ENCODE measurements around the gene PUS10. TPM values are rescaled to one million over a fixed set of nuclear protein-coding genes. Genes with fewer than 3 reads are reported as not detected.

PUS10 gene
- total and polyA plus RNA-seq, 2 experiments from 2014 or later: 2.2 to 2.5 TPM

- H3K4me1 Mint-ChIP-seq: no peaks in the 10 kb centered on the region
- no peaks in the 10 kb centered on the region for H3K9me3 Mint-ChIP-seq
Measured at GRCh38 chr2:60938301-60938700, 79.8 kb downstream of the PUS10 start.

More at GRCh38 chr2:60938301-60938700, 79.8 kb downstream of the PUS10 start:
- no peak overlapping the region for H3K4me2 ChIP-seq
- no peak overlapping the region for H3K27ac ChIP-seq (ENCODE audit: low read depth)
- DNase-seq (ENCODE audit: low spot score) (no peak), ATAC-seq (no peak)
- no peak overlapping the region for H3K4me3 ChIP-seq
- Mint-ChIP-seq H3K36me3 (ENCODE audit: low read depth) (no peaks in the 10 kb centered on the region; the same call in 2 of the 3 replicates), H3K4me3 (no peak overlapping the region), H3K27me3 (ENCODE audit: insufficient read depth, low read depth, poor library complexity) (peaks cover 4% of the 10 kb centered on the region), H3K27ac (no peak overlapping the region)
- no peaks in the 10 kb centered on the region for H3F3A ChIP-seq (replicated peaks; ENCODE audit: low read depth)
- 0 out of 2 replicates have a peak, but pooled peaks cover 3% of the 10 kb centered on the region for H4K20me1 ChIP-seq (replicated peaks; ENCODE audit: insufficient read depth)
- H3K36me3 ChIP-seq (ENCODE audit: insufficient read depth): no peaks in the 10 kb centered on the region
- H3K9me2 ChIP-seq (ENCODE audit: insufficient read depth): no peaks in the 10 kb centered on the region
- H2AFZ ChIP-seq: no peak overlapping the region
- H3K79me2 ChIP-seq (replicated peaks; ENCODE audit: insufficient read depth): no peaks in the 10 kb centered on the region
- TF ChIP-seq CREB1 (CRISPR knock-in tag; IDR thresholded peaks at IDR 0.05; ENCODE audit: low read depth) (no peak), ZNF331 (CRISPR knock-in tag; IDR thresholded peaks at IDR 0.05; ENCODE audit: low read depth) (no peak), POLR2AphosphoS5 (IDR thresholded peaks at IDR 0.05; ENCODE audit: low read depth) (no peak), CTCF (conservative IDR thresholded peaks at IDR 0.05; ENCODE audit: low read depth in 2 of 2) (no peak), JUNB (IDR thresholded peaks at IDR 0.05; ENCODE audit: unreplicated experiment) (no peak), EZH2 (IDR thresholded peaks at IDR 0.05; ENCODE audit: low read depth, unreplicated experiment) (no peak), ZNF114 (CRISPR knock-in tag; IDR thresholded peaks at IDR 0.05) (no peak), ETS1 (IDR thresholded peaks at IDR 0.05) (no peak), NANOG (IDR thresholded peaks at IDR 0.05; ENCODE audit: borderline replicate concordance) (no peak), STAT1 (IDR thresholded peaks at IDR 0.05; ENCODE audit: unreplicated experiment) (no peak), ZNF462 (CRISPR knock-in tag; IDR thresholded peaks at IDR 0.05) (no peak)
- H3K27me3 ChIP-seq (ENCODE audit: insufficient read depth): no peaks in the 10 kb centered on the region
- no peaks in the 10 kb centered on the region for H3K4me1 ChIP-seq (ENCODE audit: insufficient read depth)
